Measurements from ENCODE around the gene SLC1A7.

DNA sequence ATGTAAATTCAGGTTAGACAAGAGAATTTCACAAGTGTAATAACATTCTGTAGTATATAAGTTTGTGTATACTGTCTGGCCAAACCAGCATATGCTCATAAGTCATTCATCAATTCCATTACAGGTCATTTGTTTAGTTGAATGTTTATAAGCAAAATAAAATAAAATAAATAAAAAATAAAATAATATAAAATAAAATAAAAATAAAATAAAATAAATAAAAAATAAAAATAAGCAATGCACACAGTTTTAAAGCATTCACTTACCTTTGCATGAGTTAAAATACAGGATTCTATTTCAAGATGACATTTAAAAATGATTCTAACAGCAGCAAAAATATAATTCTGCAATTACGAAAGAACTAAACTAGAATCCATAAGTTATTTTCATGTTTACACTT, 70.5 kb downstream of the SLC1A7 start:
- TF ChIP-seq, protein P1, sequence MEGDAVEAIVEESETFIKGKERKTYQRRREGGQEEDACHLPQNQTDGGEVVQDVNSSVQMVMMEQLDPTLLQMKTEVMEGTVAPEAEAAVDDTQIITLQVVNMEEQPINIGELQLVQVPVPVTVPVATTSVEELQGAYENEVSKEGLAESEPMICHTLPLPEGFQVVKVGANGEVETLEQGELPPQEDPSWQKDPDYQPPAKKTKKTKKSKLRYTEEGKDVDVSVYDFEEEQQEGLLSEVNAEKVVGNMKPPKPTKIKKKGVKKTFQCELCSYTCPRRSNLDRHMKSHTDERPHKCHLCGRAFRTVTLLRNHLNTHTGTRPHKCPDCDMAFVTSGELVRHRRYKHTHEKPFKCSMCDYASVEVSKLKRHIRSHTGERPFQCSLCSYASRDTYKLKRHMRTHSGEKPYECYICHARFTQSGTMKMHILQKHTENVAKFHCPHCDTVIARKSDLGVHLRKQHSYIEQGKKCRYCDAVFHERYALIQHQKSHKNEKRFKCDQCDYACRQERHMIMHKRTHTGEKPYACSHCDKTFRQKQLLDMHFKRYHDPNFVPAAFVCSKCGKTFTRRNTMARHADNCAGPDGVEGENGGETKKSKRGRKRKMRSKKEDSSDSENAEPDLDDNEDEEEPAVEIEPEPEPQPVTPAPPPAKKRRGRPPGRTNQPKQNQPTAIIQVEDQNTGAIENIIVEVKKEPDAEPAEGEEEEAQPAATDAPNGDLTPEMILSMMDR (optimal IDR thresholded peaks at IDR 0.05 in 1 of 3, IDR thresholded peaks at IDR 0.05 in 1 of 3, conservative IDR thresholded peaks at IDR 0.05 in 1 of 3; ENCODE audit: extremely low read depth in 1 of 3, insufficient read depth in 2 of 3, low read length in 3 of 3), result no peak
- no peak for TF ChIP-seq EZH2 (IDR thresholded peaks at IDR 0.05; ENCODE audit: low read length)

All from keratinocyte (primary cell).